Tibial nerve (tissue), 4 donors: ENCODE results near the gene DDIT4. TPM values are rescaled to one million over a fixed set of nuclear protein-coding genes. Genes with fewer than 3 reads are reported as not detected.

ENCODE experiments used
- DNase-seq, 2 donors: peaks; one replicate each; pipeline ENCODE4 v3.0.0-alpha.2; 2019; ENCODE audit warnings: low spot score in 2 of 2
- H3K27ac ChIP-seq, 4 donors: fragments of 200-600 bp; sonication (generic) in 3 of 4; one replicate each; pipeline ENCODE4 v1.5.1; 2017 to 2019; ENCODE audit warnings: mild to moderate bottlenecking in 1 of 4
- H3K27me3 ChIP-seq, 2 donors: fragments of 200-600 bp; sonication (generic) in 1 of 2; one replicate each; pipeline versions ENCODE4 v1.5.1 to v1.6.0; 2017 to 2019
- H3K36me3 ChIP-seq, 3 donors: fragments of 200-600 bp; sonication (generic); one replicate each; pipeline ENCODE4 v1.5.1; 2018 to 2019
- H3K4me1 ChIP-seq, 4 donors: fragments of 200-600 bp; sonication (generic) in 3 of 4; one replicate each; pipeline ENCODE4 v1.5.1; 2017 to 2019
- H3K4me3 ChIP-seq, 4 donors: fragments of 200-600 bp; sonication (generic) in 3 of 4; one replicate each; pipeline ENCODE4 v1.5.1; 2017 to 2019; ENCODE audit warnings: mild to moderate bottlenecking in 1 of 4, moderate library complexity in 1 of 4
- H3K9me3 ChIP-seq, 4 donors: fragments of 200-600 bp; sonication (generic) in 3 of 4; one replicate each; pipeline ENCODE4 v1.5.1; 2017 to 2019
- EP300 ChIP-seq, 2 donors: sonication (generic); formaldehyde crosslinking; IDR thresholded peaks; one replicate each; pipeline ENCODE4 v1.6.1; 2017; ENCODE audit warnings: antibody characterized with exemption in 2 of 2, mild to moderate bottlenecking in 1 of 2
- POLR2A ChIP-seq, 2 donors: fragments of 450-650 bp; IDR thresholded peaks; one replicate each; pipeline ENCODE4 v1.6.1; 2017; ENCODE audit warnings: antibody characterized with exemption in 2 of 2, mild to moderate bottlenecking in 2 of 2, moderate library complexity in 2 of 2
- WGBS, 2 donors: methylation state at CpG; one replicate each; pipeline ENCODE4 v1.1.5; 2018; 5-methylcytosine and 5-hydroxymethylcytosine counted together
- total RNA-seq, 4 donors: library from RNA; depleted of rRNA; stranded (reverse); fragments of >200 nt; gene quantifications; one replicate each; pipeline ENCODE4 v1.1.0, GENCODE V29; 2016
- TF ChIP-seq, protein P1 (sequence below), 5 experiments: fragments of 200-600 bp in 3 of 5; fragments of 450-650 bp in 2 of 5; sonication (generic) in 3 of 5; IDR thresholded peaks; one replicate each; pipeline ENCODE4 v1.5.1; 2016 to 2019; ENCODE audit warnings: antibody characterized with exemption in 5 of 5, mild to moderate bottlenecking in 3 of 5, moderate library complexity in 2 of 5

The DDIT4 gene
- total RNA-seq, 4 donors from 2014 or later: 1,317 to 2,202 (median 1,604) TPM

DNA sequence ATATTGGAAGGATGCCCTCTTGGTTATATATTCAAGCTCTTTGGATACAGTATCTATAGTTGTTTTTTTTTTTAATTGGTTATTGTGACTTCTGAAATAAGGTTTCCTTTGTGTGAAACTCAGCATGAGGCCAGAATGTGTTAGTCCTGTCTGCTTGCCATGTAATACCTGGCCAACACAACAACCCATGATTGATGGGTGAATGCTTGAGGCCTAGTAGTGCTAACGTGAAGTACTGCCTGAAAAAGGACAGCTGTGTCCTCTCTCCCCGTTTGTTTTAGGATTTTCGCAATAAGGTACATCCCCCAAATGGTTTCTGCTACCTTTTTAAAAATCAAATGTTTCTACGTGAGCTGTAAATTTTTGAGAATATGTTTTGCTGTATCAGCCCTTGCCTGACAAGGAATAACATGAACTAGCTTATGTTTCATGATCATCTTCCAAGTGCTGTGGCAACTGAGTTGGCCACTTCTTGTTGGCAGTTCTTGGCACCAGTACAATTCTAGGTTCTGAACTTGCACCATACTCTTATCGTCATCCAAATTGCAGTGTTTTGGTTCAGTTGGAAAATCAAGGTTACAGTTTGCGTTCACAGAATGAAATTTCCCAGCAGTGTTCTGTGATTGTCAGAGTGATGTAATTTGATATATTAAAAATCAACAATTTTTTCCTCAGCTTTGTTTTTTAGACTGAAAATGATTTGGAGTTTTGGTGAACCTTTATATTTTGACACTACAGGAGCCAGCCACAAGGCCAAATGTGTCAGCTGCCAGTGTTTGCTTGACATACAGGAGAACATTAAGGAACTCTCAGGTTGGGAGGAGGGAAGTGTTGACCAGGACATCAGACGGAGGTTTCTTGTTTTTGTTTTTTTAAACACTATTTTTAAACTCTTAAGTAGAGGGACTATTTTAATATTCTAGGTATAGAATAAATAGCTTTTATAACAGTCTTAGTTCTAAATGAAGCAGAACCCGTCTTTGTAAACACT, 44.2 kb upstream of the DDIT4 start:
- peaks cover 4 to 62% (median 18%) of the 10 kb centered on the region in 3 donors for H3K36me3 ChIP-seq
- H3K9me3 ChIP-seq: no peaks in the 10 kb centered on the region
- no peak overlapping the region for H3K4me3 ChIP-seq
- 57 to 71% methylated on average over 8 of the region's 8 CpGs for WGBS, 2 donors
- no peak for DNase-seq
- H3K4me1 ChIP-seq: peaks cover 0 to 49% (median 21%) of the 10 kb centered on the region in 4 donors
- H3K27ac ChIP-seq: peak overlapping the region; percentile 11 to 92 (median 70)
- H3K27me3 ChIP-seq: no peaks in the 10 kb centered on the region
- TF ChIP-seq, protein P1, sequence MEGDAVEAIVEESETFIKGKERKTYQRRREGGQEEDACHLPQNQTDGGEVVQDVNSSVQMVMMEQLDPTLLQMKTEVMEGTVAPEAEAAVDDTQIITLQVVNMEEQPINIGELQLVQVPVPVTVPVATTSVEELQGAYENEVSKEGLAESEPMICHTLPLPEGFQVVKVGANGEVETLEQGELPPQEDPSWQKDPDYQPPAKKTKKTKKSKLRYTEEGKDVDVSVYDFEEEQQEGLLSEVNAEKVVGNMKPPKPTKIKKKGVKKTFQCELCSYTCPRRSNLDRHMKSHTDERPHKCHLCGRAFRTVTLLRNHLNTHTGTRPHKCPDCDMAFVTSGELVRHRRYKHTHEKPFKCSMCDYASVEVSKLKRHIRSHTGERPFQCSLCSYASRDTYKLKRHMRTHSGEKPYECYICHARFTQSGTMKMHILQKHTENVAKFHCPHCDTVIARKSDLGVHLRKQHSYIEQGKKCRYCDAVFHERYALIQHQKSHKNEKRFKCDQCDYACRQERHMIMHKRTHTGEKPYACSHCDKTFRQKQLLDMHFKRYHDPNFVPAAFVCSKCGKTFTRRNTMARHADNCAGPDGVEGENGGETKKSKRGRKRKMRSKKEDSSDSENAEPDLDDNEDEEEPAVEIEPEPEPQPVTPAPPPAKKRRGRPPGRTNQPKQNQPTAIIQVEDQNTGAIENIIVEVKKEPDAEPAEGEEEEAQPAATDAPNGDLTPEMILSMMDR (IDR thresholded peaks at IDR 0.05): no peak
- TF ChIP-seq EP300 (IDR thresholded peaks at IDR 0.05): peak in 1 of 2 donors; percentile 80
- TF ChIP-seq POLR2A (IDR thresholded peaks at IDR 0.05): no peak

GRCh38 chr10:72233621-72234020, 40.1 kb upstream of the DDIT4 start:
- Histone ChIP-seq H3K4me3 (no peak overlapping the region), H3K36me3 (peaks cover 6 to 82% (median 18%) of the 10 kb centered on the region in 3 donors), H3K27ac (peak overlapping the region in 2 of 4 donors; percentile 54 to 58), H3K9me3 (no peaks in the 10 kb centered on the region), H3K4me1 (peaks cover 0 to 33% (median 11%) of the 10 kb centered on the region in 4 donors), H3K27me3 (no peaks in the 10 kb centered on the region)
- DNase-seq: no peak
- TF ChIP-seq, protein P1 (IDR thresholded peaks at IDR 0.05): no peak
- TF ChIP-seq POLR2A (IDR thresholded peaks at IDR 0.05) (no peak), EP300 (IDR thresholded peaks at IDR 0.05) (no peak)

DNA sequence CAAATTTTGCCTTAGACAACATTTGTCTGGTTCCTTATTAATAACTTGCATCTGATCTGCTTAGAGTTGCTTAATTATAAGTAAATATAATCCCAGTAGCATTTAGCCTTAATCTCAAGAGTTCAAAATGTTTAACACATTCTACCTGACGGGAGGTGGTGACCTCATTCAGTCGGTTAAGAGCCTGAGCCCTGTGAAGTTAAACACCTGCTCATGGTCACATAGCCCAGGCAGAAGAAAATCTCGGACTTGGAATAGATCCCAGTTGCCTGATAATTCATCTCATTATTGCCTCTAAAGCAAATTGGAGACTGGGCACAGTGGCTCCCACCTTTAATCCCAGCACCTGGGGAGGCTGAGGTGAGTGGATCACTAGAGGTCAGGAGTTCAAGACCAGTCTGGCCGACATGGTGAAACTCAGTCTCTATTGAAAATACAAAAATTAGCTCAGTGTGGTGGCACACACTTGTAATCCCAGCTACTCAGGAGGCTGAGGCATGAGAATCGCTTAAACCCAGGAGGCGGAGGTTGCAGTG, 39.1 kb upstream of the DDIT4 start:
- no peak for DNase-seq
- peaks cover 0 to 33% (median 5%) of the 10 kb centered on the region in 4 donors for H3K4me1 ChIP-seq
- TF ChIP-seq POLR2A (IDR thresholded peaks at IDR 0.05): no peak
- TF ChIP-seq EP300 (IDR thresholded peaks at IDR 0.05): no peak
- TF ChIP-seq, protein P1 (IDR thresholded peaks at IDR 0.05): no peak
- H3K27me3 ChIP-seq: no peaks in the 10 kb centered on the region
- H3K36me3 ChIP-seq: peaks cover 6 to 82% (median 18%) of the 10 kb centered on the region in 3 donors
- no peak overlapping the region for H3K4me3 ChIP-seq
- H3K27ac ChIP-seq: no peak overlapping the region
- no peaks in the 10 kb centered on the region for H3K9me3 ChIP-seq
- 87 to 91% methylated on average over 6 of the region's 6 CpGs for WGBS, 2 donors

DNA sequence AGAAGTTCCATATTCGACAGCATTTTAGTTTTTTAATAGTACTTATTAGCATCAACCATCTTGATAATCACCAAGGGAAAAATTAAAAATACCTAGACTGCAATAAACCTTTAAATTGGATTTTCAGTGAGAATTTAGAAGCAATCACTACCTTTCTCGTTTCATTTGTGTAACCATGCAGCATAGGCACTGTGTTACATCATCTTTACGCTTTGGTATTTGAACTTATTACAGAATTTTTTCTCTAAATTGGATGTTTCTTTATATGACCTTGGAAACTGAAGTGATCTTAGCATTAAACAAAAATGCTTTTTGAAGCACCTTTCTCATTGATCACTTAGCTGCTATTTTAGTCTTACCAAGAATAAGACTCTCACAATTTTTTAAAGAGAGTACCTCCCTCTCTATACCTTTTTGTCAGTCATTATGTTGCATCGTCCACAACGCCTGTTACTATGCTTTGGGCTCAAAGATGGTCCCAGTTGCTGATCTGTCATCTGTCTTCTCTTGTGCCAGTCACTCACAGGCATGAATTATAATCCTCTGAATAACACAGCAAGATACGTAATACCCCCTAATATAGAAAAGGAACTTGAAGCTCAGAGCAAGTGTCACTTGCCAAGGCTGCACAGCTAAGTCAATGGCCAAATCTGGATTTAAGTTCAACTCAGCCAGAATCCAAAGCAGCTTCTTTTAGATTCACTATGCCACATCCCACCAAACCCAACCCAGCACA, 38.0 kb upstream of the DDIT4 start:
- Histone ChIP-seq H3K4me3 (no peak overlapping the region), H3K36me3 (peaks cover 6 to 75% (median 17%) of the 10 kb centered on the region in 3 donors), H3K27me3 (no peaks in the 10 kb centered on the region), H3K27ac (peak overlapping the region in 2 of 4 donors; percentile 46 to 99), H3K4me1 (peaks cover 0 to 24% (median under 1%) of the 10 kb centered on the region in 4 donors), H3K9me3 (no peaks in the 10 kb centered on the region)
- WGBS, 2 donors: 82 to 83% methylated on average over 6 of the region's 6 CpGs
- TF ChIP-seq POLR2A (IDR thresholded peaks at IDR 0.05): no peak
- TF ChIP-seq, protein P1 (IDR thresholded peaks at IDR 0.05): no peak
- TF ChIP-seq EP300 (IDR thresholded peaks at IDR 0.05): no peak
- no peak for DNase-seq
